ENCODE measurements around the gene WDR86. TPM values are rescaled to one million over a fixed set of nuclear protein-coding genes. Genes with fewer than 3 reads are reported as not detected.
A peak's percentile ranks its signal among the peaks of the same experiment; 100 is the strongest.

Gene WDR86
- total and polyA plus RNA-seq, 2 of the 8 experiments (the other 6 are each of a cell fraction or from before 2014, with no cell fraction given) = 12.7 to 15.8 TPM

GRCh38 chr7:151439855-151440798 is 30.3 kb upstream of the WDR86 start, which contains the start of gene CRYGN (continued):
- TF ChIP-seq CHD7 (IDR thresholded peaks at IDR 0.05; ENCODE audit: insufficient replicate concordance, low read length) (no peak), SUZ12 (IDR thresholded peaks at IDR 0.05; ENCODE audit: low read length) (peak; percentile 54; the same call in 1 of the 2 replicates), EZH2 (IDR thresholded peaks at IDR 0.05; ENCODE audit: low read depth, low read length, severe bottlenecking) (peak; percentile 41), SIN3A (conservative IDR thresholded peaks at IDR 0.05 in 1 of 2, IDR thresholded peaks at IDR 0.05 in 1 of 2; ENCODE audit: low read depth in 1 of 2, low read length in 2 of 2) (peak in 1 of 2 experiments; percentile 70; a peak in 1 of 4 replicates), CHD1 (IDR thresholded peaks at IDR 0.05; ENCODE audit: low read depth, low read length) (no peak), TEAD4 (IDR thresholded peaks at IDR 0.05; ENCODE audit: low read depth, low read length) (no peak), ATF2 (IDR thresholded peaks at IDR 0.05; ENCODE audit: low read length) (no peak)
